Neural cell (in vitro differentiated cells): ENCODE results near the gene ALK. TPM values are rescaled to one million over a fixed set of nuclear protein-coding genes. Genes with fewer than 3 reads are reported as not detected.

Source experiments
- H2AFZ ChIP-seq: fragments of 200-600, 300-800 bp; sonication (generic), shearing (Covaris generic); 2 replicates; pipeline ENCODE4 v1.6.0; 2014; ENCODE audit warnings: low read depth, mild to moderate bottlenecking, antibody characterized with exemption, low read length, moderate library complexity
- H3F3A ChIP-seq: fragments of 200-600 bp; shearing (Covaris generic); 2 replicates; pipeline ENCODE4 v1.6.1; 2016; ENCODE audit warnings: mild to moderate bottlenecking, moderate library complexity, mixed read lengths, antibody characterized with exemption, low read length; ENCODE audit not compliant: insufficient read depth, poor library complexity, severe bottlenecking
- H3K27ac ChIP-seq: fragments of 200-600, 300-800 bp; sonication (generic), shearing (Covaris generic); 2 replicates; pipeline ENCODE4 v1.5.1; 2014; ENCODE audit warnings: mild to moderate bottlenecking, low read length, moderate library complexity
- H3K27me3 ChIP-seq: fragments of 300-800, 200-600 bp; sonication (generic), shearing (Covaris generic); 2 replicates; pipeline ENCODE4 v1.6.0; 2014; ENCODE audit warnings: mild to moderate bottlenecking, low read depth, low read length, moderate library complexity; ENCODE audit not compliant: insufficient read depth
- H3K36me3 ChIP-seq: fragments of 300-800, 200-600 bp; sonication (generic), shearing (Covaris generic); 2 replicates; pipeline ENCODE4 v1.5.1; 2014; ENCODE audit warnings: mild to moderate bottlenecking, antibody characterized with exemption, low read length, moderate library complexity; ENCODE audit not compliant: insufficient read depth
- H3K4me2 ChIP-seq: fragments of 300-800, 200-600 bp; sonication (generic), shearing (Covaris generic); 2 replicates; pipeline ENCODE4 v1.6.0; 2014; ENCODE audit warnings: mild to moderate bottlenecking, low read length
- H3K4me3 ChIP-seq: fragments of 300-800, 200-600 bp; sonication (generic), shearing (Covaris generic); 2 replicates; pipeline ENCODE4 v1.5.1; 2014; ENCODE audit warnings: mild to moderate bottlenecking, low read length, moderate library complexity
- H3K79me2 ChIP-seq: fragments of 200-600 bp; shearing (Covaris generic); replicated peaks from 2 replicates; pipeline ENCODE4 v1.6.0; 2014; ENCODE audit warnings: mild to moderate bottlenecking, low read length, moderate library complexity; ENCODE audit not compliant: insufficient read depth
- H3K9ac ChIP-seq: fragments of 300-800, 200-600 bp; sonication (generic), shearing (Covaris generic); 2 replicates; pipeline ENCODE4 v1.6.1; 2016; ENCODE audit warnings: mild to moderate bottlenecking, low read length, mixed read lengths
- H3K9me2 ChIP-seq: fragments of 200-600 bp; shearing (Covaris generic); 2 replicates; pipeline ENCODE4 v1.6.1; 2016; ENCODE audit warnings: mild to moderate bottlenecking, low read length, mixed read lengths; ENCODE audit not compliant: insufficient read depth
- H3K9me3 ChIP-seq: fragments of 200-600, 300-800 bp; sonication (generic), shearing (Covaris generic); 2 replicates; pipeline ENCODE4 v1.6.1; 2016; ENCODE audit warnings: mild to moderate bottlenecking, mixed run types, low read length, moderate library complexity, mixed read lengths
- H4K20me1 ChIP-seq: fragments of 200-600 bp; shearing (Covaris generic); 2 replicates; pipeline ENCODE4 v1.6.1; 2016; ENCODE audit warnings: mild to moderate bottlenecking, mixed run types; ENCODE audit not compliant: insufficient read depth
- EP300 ChIP-seq: fragments of 450-650 bp; conservative IDR thresholded peaks from 2 replicates; pipeline ENCODE4 v1.6.1; 2014; ENCODE audit warnings: antibody characterized with exemption, mild to moderate bottlenecking, moderate library complexity; ENCODE audit not compliant: poor library complexity, severe bottlenecking
- EZH2 ChIP-seq: fragments of 200-600, 300-800 bp; shearing (Covaris generic), sonication (generic); IDR thresholded peaks from 2 replicates; pipeline ENCODE4 v1.6.1; 2014; ENCODE audit warnings: antibody characterized with exemption, low read length, borderline replicate concordance, mild to moderate bottlenecking; ENCODE audit not compliant: insufficient read depth, poor library complexity, severe bottlenecking
- MXI1 ChIP-seq: fragments of 450-650 bp; conservative IDR thresholded peaks from 2 replicates; pipeline ENCODE4 v1.6.1; 2014; ENCODE audit warnings: antibody characterized with exemption, mild to moderate bottlenecking; ENCODE audit not compliant: poor library complexity, severe bottlenecking
- POLR2AphosphoS5 ChIP-seq: IDR thresholded peaks from 2 replicates; pipeline ENCODE4 v1.6.1; 2012
- RAD21 ChIP-seq: fragments of 450-650 bp; conservative IDR thresholded peaks from 2 replicates; pipeline ENCODE4 v1.6.1; 2014; ENCODE audit warnings: antibody characterized with exemption, mild to moderate bottlenecking, moderate library complexity
- SMC3 ChIP-seq: fragments of 450-650 bp; conservative IDR thresholded peaks from 2 replicates; pipeline ENCODE4 v1.6.1; 2014; ENCODE audit warnings: antibody characterized with exemption, mild to moderate bottlenecking, moderate library complexity; ENCODE audit not compliant: poor library complexity
- TAF1 ChIP-seq: IDR thresholded peaks from 2 replicates; pipeline ENCODE4 v1.6.1; 2012; ENCODE audit warnings: low read depth
- polyA plus RNA-seq: library from polyadenylated mRNA; depleted of rRNA; stranded (reverse); fragments of >200 nt; gene quantifications from 2 replicates; pipeline ENCODE4 v1.2.3, GENCODE V29; 2014
- TF ChIP-seq, protein P1 (sequence below): IDR thresholded peaks from 2 replicates; pipeline ENCODE4 v1.6.1; 2012; ENCODE audit warnings: borderline replicate concordance
- TF ChIP-seq, protein P2 (sequence below): fragments of 450-650 bp; IDR thresholded peaks from 2 replicates; pipeline ENCODE4 v1.5.1; 2014; ENCODE audit warnings: antibody characterized with exemption, mild to moderate bottlenecking, moderate library complexity; ENCODE audit not compliant: poor library complexity, severe bottlenecking

Gene ALK
- polyA plus RNA-seq, 1 donor from 2014 or later, result 7.1 TPM

DNA sequence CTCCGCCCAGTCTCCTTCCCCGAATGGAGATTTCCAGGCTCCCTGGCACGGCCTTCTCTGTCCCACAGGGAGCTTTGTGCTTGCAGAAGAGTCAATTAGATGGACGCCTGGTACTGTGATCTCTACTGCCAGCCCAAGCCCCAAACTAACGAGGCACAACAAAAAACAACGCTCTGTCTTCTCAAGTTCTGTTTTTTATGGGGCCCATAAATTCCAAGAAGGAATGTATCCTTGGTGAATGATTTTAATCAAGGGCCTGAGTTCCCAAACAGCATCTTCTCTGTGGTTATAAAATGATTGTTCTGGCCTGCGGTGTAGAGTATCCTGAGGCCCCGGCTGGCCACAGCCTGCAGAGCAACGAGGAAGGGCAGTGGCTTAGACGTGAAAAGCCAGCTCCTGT is 586.7 kb downstream of the ALK start:
- no peaks in the 10 kb centered on the region for H3K9me2 ChIP-seq
- no peaks in the 10 kb centered on the region for H4K20me1 ChIP-seq
- no peaks in the 10 kb centered on the region for H3F3A ChIP-seq
- H3K9me3 ChIP-seq, result no peaks in the 10 kb centered on the region
- H3K4me3 ChIP-seq, result no peak overlapping the region
- H2AFZ ChIP-seq, result no peak overlapping the region
- no peaks in the 10 kb centered on the region for H3K36me3 ChIP-seq
- no peak overlapping the region for H3K9ac ChIP-seq
- no peak overlapping the region for H3K27ac ChIP-seq
- H3K79me2 ChIP-seq, result no peaks in the 10 kb centered on the region
- TF ChIP-seq POLR2AphosphoS5, result no peak
- no peak for TF ChIP-seq SMC3
- no peaks in the 10 kb centered on the region for H3K27me3 ChIP-seq
- no peak overlapping the region for H3K4me2 ChIP-seq

DNA sequence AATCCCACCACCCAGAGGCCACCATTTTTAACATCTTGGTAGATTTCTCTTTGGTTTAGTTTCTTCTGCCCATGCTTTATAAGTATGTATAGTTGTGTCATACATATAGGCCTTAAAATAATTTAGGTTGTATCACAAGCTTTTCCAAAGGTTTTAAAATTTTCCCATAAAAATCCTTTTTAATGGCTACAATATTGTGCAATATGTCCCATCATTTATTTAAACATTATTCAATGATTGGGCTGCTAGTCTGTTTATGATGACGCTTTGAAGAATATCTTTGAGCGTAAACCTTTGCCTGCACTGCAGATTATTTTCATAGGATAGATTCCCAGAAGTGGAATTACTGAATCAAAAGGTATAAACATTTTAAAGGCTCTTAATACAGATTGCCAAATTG is 588.8 kb downstream of the ALK start:
- Histone ChIP-seq H3K4me3 (no peak overlapping the region), H3K4me2 (no peak overlapping the region), H3K9me2 (no peaks in the 10 kb centered on the region), H3K36me3 (no peaks in the 10 kb centered on the region), H3K27ac (no peak overlapping the region), H2AFZ (no peak overlapping the region), H3K9ac (no peak overlapping the region), H3K9me3 (no peaks in the 10 kb centered on the region), H4K20me1 (no peaks in the 10 kb centered on the region), H3F3A (no peaks in the 10 kb centered on the region), H3K27me3 (no peaks in the 10 kb centered on the region), H3K79me2 (no peaks in the 10 kb centered on the region)
- no peak for TF ChIP-seq POLR2AphosphoS5

DNA sequence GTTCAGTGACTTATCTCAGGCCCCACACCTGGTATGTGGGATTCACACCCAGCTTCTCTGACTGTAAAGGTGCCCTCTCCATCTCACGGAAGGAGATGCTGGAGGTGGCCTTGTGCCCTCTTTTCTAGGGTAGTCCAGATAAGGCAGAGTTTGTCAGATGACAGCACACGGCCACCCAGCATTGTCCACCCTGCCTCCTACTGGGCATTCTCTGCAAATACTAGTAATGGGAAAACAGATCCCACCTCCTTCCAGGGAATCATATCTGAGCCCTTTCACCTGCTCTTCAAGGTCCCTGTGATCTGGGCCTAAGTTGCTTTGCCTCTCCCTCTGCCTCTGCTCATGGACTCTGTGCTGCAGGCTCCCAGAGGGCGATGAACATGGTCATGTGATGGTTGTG is 591.5 kb downstream of the ALK start:
- H3K27me3 ChIP-seq, result no peaks in the 10 kb centered on the region
- no peaks in the 10 kb centered on the region for H3K36me3 ChIP-seq
- TF ChIP-seq EZH2, result no peak
- no peak for TF ChIP-seq POLR2AphosphoS5
- TF ChIP-seq TAF1, result no peak
- no peak for TF ChIP-seq EP300
- TF ChIP-seq, protein P1, sequence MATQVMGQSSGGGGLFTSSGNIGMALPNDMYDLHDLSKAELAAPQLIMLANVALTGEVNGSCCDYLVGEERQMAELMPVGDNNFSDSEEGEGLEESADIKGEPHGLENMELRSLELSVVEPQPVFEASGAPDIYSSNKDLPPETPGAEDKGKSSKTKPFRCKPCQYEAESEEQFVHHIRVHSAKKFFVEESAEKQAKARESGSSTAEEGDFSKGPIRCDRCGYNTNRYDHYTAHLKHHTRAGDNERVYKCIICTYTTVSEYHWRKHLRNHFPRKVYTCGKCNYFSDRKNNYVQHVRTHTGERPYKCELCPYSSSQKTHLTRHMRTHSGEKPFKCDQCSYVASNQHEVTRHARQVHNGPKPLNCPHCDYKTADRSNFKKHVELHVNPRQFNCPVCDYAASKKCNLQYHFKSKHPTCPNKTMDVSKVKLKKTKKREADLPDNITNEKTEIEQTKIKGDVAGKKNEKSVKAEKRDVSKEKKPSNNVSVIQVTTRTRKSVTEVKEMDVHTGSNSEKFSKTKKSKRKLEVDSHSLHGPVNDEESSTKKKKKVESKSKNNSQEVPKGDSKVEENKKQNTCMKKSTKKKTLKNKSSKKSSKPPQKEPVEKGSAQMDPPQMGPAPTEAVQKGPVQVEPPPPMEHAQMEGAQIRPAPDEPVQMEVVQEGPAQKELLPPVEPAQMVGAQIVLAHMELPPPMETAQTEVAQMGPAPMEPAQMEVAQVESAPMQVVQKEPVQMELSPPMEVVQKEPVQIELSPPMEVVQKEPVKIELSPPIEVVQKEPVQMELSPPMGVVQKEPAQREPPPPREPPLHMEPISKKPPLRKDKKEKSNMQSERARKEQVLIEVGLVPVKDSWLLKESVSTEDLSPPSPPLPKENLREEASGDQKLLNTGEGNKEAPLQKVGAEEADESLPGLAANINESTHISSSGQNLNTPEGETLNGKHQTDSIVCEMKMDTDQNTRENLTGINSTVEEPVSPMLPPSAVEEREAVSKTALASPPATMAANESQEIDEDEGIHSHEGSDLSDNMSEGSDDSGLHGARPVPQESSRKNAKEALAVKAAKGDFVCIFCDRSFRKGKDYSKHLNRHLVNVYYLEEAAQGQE, result no peak
- TF ChIP-seq RAD21, result no peak
- TF ChIP-seq SMC3, result no peak
- TF ChIP-seq, protein P2, sequence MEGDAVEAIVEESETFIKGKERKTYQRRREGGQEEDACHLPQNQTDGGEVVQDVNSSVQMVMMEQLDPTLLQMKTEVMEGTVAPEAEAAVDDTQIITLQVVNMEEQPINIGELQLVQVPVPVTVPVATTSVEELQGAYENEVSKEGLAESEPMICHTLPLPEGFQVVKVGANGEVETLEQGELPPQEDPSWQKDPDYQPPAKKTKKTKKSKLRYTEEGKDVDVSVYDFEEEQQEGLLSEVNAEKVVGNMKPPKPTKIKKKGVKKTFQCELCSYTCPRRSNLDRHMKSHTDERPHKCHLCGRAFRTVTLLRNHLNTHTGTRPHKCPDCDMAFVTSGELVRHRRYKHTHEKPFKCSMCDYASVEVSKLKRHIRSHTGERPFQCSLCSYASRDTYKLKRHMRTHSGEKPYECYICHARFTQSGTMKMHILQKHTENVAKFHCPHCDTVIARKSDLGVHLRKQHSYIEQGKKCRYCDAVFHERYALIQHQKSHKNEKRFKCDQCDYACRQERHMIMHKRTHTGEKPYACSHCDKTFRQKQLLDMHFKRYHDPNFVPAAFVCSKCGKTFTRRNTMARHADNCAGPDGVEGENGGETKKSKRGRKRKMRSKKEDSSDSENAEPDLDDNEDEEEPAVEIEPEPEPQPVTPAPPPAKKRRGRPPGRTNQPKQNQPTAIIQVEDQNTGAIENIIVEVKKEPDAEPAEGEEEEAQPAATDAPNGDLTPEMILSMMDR, result no peak
- TF ChIP-seq MXI1, result no peak
- no peaks in the 10 kb centered on the region for H3K9me2 ChIP-seq
- no peak overlapping the region for H3K4me2 ChIP-seq
- H3K9ac ChIP-seq, result no peak overlapping the region
- H3K79me2 ChIP-seq, result no peaks in the 10 kb centered on the region
- H3K9me3 ChIP-seq, result no peaks in the 10 kb centered on the region
- no peak overlapping the region for H2AFZ ChIP-seq
- H4K20me1 ChIP-seq, result no peaks in the 10 kb centered on the region
- no peak overlapping the region for H3K4me3 ChIP-seq
- H3K27ac ChIP-seq, result no peak overlapping the region
- H3F3A ChIP-seq, result no peaks in the 10 kb centered on the region
